Daoy (cell line): ENCODE measurements around the gene R3HDM1. TPM values are rescaled to one million over a fixed set of nuclear protein-coding genes. Genes with fewer than 3 reads are reported as not detected.
"Not testable (repeated sequence)": the region's sequence is repeated elsewhere in the genome, so short reads cannot be mapped to it uniquely, and the experiment has no call there.

Experiments
- DNase-seq: peaks from one replicate; pipeline ENCODE4 v3.0.0-alpha.2; 2015; ENCODE audit warnings: low read depth
- total RNA-seq: library from RNA; depleted of rRNA; stranded (reverse); fragments of >200 nt; shearing (Covaris generic); gene quantifications from 2 replicates; pipeline ENCODE4 v1.2.3, GENCODE V29; 2014

Gene R3HDM1
- total RNA-seq, 1 experiment from 2014 or later = 3.8 TPM

DNA sequence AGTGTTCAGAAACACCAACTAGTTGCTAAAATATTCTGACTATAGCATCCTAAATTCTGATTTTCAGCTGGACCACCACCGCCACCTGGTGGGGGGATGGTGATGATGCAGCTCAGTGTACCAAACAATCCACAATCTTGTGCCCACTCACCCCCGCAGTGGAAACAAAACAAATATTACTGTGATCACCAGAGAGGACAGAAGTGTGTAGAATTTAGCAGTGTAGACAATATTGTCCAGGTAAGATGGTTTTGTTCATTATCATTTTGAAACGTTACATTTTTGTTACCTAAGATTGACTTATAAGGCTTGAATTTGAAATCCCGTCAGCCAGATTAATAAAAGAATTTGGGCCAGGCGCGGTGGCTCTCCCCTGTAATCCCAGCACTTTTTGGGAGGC lies 178.7 kb downstream of the R3HDM1 start:
- DNase-seq = peak; percentile 33

DNA sequence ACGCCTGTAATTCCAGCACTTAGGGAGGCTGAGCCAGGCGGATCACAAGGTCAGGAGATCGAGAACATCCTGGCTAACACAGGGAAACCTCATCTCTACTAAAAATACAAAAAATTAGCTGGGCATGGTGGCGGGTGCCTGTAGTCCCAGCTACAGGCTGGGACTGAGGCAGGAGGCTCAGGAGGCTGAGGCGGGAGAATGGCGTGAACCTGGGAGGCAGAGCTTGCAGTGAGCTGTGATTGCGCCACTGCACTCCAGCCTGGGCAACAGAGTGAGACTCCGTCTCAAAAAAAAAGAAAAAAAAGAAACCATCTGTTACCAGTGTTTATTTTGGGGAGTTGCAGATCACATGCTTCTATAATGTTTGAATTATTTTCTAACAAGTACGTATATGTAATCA lies 183.8 kb downstream of the R3HDM1 start:
- DNase-seq = not testable (repeated sequence)

DNA sequence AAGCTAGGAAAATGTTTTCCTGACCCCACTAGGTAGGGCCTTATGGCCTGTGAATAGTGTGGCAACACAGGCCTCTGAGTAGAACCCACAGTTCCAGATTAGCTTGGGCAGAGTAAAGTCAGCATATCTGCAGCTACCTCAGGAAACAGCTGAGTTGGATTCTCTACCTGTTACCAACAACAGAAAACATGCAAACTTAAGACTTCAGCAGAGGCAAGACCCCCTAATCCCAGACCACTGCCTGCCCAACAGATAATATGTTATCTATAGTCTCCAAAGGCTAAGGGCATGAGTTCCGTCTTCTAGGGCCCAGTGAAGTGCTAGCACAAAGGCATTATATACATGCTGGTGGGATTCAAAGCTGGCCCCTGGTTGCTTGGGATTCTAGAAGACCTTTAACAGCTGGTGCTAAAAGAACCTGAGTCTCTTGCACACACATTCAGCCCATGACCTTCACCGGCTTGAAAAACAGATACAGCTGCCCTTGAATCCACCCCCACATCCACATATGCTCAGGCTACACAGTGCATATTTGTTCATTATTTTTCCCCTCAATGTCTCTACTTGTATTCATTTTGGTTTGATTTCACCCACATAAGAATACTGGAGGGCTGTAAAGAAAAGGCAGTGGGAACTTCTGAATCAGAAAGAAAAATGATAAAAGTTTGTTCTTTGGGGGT lies 196.9 kb downstream of the R3HDM1 start:
- no peak for DNase-seq

DNA sequence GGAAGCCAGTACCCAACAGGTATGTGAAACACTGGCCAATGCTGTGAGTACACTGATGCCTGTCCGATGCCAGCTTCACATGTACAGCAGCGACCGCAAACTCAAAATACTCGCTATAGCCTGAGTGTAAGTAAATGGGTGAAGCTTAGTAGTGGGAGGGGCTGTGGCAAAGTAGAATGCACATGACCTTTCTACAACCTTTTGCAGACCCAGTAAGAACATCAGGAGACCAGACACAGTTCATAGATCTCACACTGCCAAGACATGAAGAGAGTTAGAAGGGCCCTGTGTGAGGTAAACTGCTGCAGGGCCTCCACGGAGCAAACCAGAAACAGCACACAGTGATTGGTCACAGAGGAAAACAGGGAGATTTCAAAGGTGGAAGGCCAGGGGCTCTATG lies 201.3 kb downstream of the R3HDM1 start:
- DNase-seq = no peak

DNA sequence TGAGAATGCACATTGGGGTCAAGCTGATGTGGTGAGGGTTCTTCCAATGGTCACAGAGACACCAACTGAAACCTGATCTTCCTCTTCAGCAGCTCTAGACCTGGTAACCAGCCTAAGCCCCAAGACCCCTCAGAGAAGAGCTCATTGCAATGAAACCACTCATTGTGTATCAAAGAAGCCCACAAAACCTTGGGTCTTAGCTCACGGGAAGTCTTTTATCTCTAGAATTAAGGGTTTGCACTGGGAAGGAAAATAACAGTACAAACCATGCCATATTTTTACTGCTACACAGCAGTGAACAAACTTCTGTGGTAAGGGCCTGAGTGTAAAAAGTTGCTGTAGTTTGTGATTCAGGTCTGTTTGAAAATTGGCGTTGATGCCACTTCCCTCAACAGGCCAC lies 201.8 kb downstream of the R3HDM1 start:
- DNase-seq = no peak

DNA sequence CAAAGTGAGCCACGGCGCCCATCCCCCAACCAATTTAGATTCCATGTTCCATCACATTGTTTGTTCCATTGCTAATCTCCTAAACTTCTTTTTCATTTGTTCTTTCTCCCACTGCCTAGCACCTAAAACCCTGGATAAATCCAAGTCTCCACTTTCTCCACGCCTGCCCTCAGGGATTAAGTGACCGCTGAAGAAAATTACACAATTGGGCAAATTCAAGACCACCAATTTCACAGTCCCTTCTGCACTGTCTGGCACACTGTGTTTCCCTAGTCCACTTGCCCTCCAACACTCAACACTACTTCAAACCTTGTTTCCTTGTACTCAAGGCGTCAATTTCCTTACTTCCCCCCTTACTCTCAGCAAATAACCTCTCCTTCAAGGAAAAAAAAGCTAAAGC lies 205.3 kb downstream of the R3HDM1 start:
- DNase-seq = no peak

DNA sequence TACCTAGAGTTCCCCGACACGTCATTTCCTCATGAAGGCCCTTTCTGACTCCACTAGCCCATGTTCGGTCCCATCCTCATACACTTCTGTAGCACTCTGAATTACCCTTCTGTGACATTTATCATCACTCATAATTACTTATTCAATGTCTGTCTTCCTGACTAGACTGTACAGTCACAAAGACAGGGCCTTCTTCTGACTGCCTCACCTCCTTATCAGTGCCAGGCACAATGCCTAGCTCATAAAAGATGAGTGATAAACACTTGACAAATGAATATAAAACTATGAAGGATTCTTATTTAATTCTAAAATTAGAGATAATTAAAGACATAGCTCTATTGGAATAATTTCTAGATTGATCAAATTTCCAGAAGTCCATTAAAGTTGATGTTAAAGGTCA lies 208.9 kb downstream of the R3HDM1 start:
- DNase-seq = no peak

DNA sequence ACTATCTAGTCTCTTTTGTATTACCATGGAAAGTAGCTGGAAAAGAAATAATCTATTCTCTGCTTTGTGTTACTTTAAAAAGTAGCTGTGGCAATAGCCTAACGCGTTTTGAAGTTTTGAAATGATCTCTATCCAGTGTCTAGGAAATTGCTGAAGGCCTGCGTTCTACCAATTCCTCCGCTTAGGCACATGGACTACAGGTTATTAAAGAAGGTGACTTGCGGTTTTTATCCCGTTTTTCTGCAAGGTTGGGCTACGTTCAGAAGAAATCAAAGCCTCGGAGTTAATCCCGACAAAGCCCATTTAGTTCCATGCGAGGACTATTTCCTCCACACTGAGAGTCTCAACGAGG lies 209.7 kb downstream of the R3HDM1 start:
- no peak for DNase-seq

DNA sequence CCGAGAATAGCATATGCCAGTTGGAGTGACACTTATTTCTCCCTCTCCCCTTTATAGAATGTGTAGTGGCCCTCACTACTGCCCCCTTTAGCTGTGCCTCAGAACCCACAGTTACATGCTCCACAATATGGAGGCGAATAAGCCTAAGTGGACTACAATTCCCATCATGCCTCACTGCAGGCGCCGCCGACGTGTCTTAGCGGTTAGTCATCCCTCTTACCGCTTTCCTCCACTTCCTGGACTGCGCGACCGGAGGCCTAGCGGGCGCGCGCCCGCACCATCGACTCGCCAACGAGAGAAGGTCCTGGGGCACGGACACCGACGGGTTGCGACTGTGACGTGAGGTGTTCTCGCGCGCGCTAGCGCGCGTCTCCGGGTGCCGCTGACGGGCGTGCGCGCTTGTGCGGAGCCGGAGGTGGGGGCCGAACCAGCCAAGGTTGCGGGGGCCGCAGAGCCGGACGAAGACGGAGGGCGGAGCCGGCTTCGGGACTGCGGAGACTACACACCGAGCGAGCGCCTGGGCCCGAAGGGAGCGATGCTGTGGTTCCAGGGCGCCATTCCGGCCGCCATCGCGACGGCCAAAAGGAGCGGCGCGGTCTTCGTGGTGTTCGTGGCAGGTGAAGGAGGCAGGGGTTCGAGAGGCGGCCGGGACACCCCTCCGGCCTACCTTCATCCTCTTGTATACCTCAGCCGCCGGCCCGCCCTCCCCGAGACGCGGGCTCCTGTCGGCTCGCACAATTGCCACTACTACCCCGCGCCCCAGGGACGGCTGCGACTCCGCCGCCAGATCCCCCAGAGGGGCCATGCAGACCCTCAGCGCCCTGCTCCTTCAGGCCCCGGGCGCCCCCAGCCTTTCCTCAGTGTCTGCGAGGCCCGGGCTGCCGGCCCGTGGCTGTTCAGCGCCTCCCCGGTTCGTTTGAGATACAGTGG lies 210.4 kb downstream of the R3HDM1 start, which contains the start of gene UBXN4:
TSS of gene UBXN4 (plus strand) at position 461 of the 930 bp plus-strand sequence. CDS start at position 536, 75 bp downstream.
- DNase-seq = peak; percentile 99

DNA sequence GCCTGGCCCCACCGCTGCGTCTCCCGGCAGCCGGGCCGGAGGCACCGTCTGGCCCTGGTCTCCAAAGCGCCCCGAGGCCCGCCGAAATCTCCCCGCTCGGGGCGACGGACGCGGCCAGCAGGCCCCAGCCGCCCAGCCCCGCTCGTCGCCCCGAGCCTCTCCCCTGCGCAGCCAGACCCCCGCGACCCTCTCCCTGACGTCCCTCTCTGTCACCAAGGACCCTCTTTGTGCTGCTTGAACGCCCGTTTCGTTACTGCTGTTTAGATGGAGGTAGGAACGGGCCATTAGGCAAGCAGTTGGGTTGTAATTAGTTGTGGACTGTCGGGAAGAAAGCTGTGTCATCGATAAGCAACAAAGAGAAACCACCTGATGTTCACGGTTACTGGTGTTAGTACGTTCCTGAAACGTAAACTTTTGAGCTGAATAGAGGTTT lies 211.1 kb downstream of the R3HDM1 start:
- peak; percentile 60 for DNase-seq

DNA sequence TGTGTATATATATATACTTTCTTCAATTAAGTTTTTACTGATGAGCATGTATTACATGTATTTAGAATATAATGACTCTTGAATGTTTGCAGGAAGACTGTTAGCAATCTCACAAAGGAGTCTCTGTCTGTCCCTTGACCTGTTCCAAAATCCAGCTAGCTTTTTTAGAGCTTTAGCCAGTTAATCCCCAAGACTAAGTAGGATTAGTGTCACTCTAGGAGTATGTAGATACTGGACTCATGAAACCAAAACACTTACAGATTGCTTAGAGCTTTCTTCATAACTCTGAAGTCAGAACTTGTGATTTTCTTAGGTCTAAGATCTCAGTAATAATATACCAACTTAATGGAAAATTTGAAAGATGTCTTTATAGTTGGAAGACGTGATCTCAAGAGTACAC lies 212.6 kb downstream of the R3HDM1 start:
- DNase-seq = no peak

DNA sequence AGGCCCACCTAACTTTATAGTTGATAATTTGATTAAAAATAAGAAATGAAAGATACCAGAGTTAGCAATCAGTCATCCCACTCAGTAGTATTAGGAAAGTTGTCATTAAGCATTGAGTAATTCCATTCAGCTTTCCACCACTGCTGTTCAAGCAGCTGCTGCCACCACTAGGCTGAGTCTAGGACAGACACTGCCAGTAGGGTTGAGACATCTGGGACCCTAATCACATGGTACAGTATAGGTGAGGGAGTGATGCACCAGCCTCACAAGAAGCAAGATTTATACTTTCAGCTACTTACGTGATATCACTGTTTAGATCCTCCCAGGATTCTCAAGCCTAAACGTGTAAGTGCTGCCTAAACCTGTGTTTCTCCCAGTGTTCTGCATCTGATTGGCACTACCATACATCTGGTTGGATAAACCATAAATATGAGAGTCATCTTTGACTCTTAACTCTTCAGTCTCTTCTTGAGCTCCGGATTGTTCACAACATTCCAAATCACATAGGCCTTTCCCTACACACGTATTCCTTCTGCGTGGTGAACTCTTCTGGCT lies 213.6 kb downstream of the R3HDM1 start:
- peak; percentile 22 for DNase-seq

DNA sequence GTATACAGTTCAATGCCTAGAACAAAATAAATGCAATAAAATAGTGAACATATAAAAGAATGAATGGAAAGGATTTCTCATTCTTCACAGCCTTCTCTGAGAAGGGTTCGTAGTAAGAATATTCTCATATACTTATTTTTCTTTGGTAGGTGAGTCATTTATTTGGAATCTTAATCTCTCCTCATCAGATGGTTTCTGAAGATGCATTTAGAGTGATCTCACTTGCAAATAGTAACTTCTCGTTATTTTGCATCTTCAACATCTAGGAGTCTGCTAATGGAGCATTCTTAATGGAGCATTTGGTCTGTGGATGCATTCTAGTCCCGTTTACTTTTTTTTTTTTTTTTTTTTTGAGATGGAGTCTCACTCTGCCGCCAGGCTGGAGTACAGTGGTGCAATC lies 214.3 kb downstream of the R3HDM1 start:
- DNase-seq = peak; percentile 7

DNA sequence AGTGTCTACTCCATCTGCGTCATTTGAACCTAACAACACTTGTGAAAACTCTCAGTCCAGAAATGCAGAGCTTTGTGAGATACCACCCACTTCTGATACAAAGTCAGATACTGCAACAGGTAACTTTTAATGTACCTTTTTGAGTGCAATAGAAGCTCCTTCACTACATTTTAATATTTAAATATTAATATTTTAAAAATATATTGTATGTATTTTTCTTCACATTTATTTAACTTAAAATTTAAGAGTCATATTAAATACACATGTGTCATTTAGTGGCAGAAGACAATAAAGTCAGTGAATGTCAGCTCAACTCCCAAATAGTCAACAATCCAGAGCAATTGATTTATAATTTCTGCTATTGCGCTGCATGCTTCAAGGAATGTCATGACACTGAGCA lies 224.3 kb downstream of the R3HDM1 start:
- no peak for DNase-seq

DNA sequence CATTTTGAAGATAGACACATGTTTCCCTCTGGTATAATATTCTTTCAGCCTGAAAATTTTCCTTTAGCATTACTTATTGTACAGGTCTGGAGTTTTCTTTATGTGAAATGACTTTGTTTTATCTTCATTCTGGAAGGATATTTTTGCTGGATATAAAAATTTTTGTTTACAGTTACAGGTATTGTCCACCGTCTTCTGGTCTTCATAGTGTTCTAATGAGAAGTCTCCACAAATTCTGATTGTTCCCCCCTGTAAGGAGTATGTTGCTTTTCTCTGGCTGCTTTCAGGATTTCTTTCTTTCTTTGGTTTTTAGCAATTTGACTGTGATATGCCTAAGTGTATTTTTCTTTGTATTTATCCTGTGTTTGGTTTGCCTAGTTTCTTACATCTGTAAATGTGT lies 225.4 kb downstream of the R3HDM1 start:
- DNase-seq = no peak

DNA sequence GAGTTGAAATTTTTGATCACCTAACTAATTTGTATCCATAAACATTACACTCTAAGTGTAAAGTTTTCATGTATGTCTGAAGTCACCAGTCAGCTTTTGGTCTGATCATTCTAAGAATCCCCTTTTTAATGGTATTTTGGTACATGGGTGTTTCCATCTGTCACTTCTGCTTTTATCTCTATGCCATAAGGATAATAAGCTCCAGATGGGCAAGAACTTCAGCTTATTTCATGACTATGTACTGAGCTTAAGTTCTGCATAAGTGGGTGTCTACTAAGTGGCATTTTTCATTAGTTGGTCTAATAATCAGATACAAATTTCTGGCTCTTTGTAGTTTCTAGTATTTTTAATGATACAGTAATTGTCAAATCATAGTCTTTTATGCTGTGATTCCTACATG lies 230.7 kb downstream of the R3HDM1 start:
- DNase-seq = no peak

DNA sequence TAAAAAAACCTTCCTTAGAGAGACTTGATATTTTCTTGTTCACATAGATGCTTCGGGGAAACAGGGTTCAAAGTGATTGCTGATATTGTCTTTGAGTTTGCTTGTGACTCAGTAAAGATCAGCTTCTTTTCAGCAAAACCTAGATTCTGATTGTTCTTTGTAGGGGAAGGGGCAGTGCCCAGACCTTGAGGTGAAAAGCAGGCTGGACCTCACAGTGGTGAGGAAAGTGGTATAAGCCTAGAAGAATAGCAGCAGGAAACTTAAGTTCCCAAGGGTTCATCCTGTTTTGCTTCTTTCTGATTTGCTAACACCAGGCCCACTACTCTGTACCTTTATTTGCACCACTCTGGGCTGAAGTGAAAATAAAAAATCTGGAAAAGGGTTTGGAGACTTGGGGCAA lies 231.2 kb downstream of the R3HDM1 start:
- no peak for DNase-seq

DNA sequence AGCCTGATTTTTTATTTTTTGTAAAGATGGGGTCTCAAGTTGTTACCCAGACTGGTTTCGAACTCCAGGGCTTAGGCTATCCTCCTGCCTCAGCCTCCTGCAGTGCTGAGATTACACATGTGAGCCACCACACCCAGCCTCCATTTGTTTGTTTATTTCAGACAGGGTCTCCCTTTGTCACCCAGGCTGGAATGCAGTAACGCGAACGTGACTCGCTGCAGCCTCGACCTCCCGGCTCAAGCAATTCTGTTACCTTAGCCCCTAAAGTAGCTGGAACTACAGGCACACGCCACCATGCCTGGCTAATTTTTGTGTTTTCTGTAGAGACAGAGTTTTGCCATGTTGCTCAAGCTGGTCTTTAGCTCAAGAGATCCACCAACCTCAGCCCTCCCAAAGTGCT lies 237.6 kb downstream of the R3HDM1 start:
- no peak for DNase-seq

DNA sequence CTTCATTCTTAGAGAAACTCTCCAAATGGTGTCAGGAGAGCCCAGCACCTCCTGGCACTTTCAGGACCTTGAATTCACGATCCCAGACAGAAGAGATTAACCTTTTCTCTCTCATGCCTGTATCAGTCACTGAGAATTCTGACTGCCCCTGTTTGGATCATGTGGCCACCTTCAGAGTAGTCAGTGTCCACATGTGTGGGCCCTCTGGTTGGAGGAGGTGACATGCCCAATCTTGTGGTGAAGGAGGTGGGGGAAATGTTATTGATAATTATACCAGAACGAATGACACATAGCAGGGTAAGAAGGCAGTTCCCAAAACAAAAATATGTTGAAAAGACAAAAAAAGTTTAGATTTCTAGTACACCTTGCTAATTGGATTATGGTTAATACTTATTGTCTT lies 242.0 kb downstream of the R3HDM1 start:
- DNase-seq = no peak

DNA sequence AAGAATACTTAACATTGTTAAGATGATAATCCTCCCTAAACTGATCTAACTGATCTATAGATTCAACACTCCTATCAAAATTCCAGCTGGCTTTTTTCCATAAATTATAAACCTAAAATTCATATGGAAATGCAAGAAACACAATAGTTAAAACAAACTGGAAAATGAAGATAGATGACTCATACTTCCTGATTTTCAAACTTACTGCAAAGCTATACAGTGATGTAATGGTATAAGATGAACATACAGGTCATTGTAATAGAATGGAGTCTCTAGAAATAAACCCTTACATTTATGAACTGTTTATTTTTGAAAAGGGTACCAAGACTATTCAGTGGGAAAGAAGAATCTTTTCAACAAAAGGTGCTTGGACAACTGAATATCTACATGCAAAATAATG lies 242.6 kb downstream of the R3HDM1 start:
- no peak for DNase-seq
